Measurements from ENCODE around the gene TMEM139.

The TMEM139 gene

GRCh38 chr7:143284591-143285469 is at the start of gene TMEM139:
TSS of gene TMEM139 (plus strand) at chr7:143284958. CDS start at chr7:143285958, 1,000 bp downstream.
- DNase-seq (ENCODE audit: low read depth, low spot score), result no peak

GRCh38 chr7:143235561-143235960 is 49.2 kb upstream of the TMEM139 start:
- DNase-seq (ENCODE audit: low read depth, low spot score), result no peak

GRCh38 chr7:143236408-143236990 is 48.3 kb upstream of the TMEM139 start:
- DNase-seq (ENCODE audit: low read depth, low spot score), result no peak

GRCh38 chr7:143237366-143237765 is 47.4 kb upstream of the TMEM139 start:
- DNase-seq (ENCODE audit: low read depth, low spot score), result no peak

GRCh38 chr7:143238289-143238980 is 46.3 kb upstream of the TMEM139 start:
- DNase-seq (ENCODE audit: low read depth, low spot score), result no peak

GRCh38 chr7:143239813-143240212 is 44.9 kb upstream of the TMEM139 start:
- DNase-seq (ENCODE audit: low read depth, low spot score), result peak; percentile 22

- DNase-seq (ENCODE audit: low read depth, low spot score), result peak; percentile 49
Measured at GRCh38 chr7:143240291-143241168, 44.2 kb upstream of the TMEM139 start.

- DNase-seq (ENCODE audit: low read depth, low spot score), result no peak
Measured at GRCh38 chr7:143242306-143242705, 42.5 kb upstream of the TMEM139 start.

- no peak for DNase-seq (ENCODE audit: low read depth, low spot score)
Measured at GRCh38 chr7:143243111-143243510, 41.6 kb upstream of the TMEM139 start.

- no peak for DNase-seq (ENCODE audit: low read depth, low spot score)
Measured at GRCh38 chr7:143243614-143244013, 41.1 kb upstream of the TMEM139 start.

GRCh38 chr7:143244321-143244720 is 40.4 kb upstream of the TMEM139 start:
- no peak for DNase-seq (ENCODE audit: low read depth, low spot score)

GRCh38 chr7:143245123-143245522 is 39.6 kb upstream of the TMEM139 start:
- no peak for DNase-seq (ENCODE audit: low read depth, low spot score)

- no peak for DNase-seq (ENCODE audit: low read depth, low spot score)
Measured at GRCh38 chr7:143247372-143247771, 37.4 kb upstream of the TMEM139 start.

- no peak for DNase-seq (ENCODE audit: low read depth, low spot score)
Measured at GRCh38 chr7:143248761-143249354, 35.9 kb upstream of the TMEM139 start.

- no peak for DNase-seq (ENCODE audit: low read depth, low spot score)
Measured at GRCh38 chr7:143250199-143250598, 34.6 kb upstream of the TMEM139 start.

GRCh38 chr7:143250822-143251221 is 33.9 kb upstream of the TMEM139 start:
- DNase-seq (ENCODE audit: low read depth, low spot score), result no peak

- DNase-seq (ENCODE audit: low read depth, low spot score), result no peak
Measured at GRCh38 chr7:143252006-143252405, 32.8 kb upstream of the TMEM139 start.

GRCh38 chr7:143255564-143255963 is 29.2 kb upstream of the TMEM139 start:
- no peak for DNase-seq (ENCODE audit: low read depth, low spot score)

- DNase-seq (ENCODE audit: low read depth, low spot score), result no peak
Measured at GRCh38 chr7:143256325-143256724, 28.4 kb upstream of the TMEM139 start.

- DNase-seq (ENCODE audit: low read depth, low spot score), result no peak
Measured at GRCh38 chr7:143256932-143257331, 27.8 kb upstream of the TMEM139 start.

- DNase-seq (ENCODE audit: low read depth, low spot score), result no peak
Measured at GRCh38 chr7:143257501-143257900, 27.3 kb upstream of the TMEM139 start.
